OCI-LY7 (cell line): ENCODE data around the gene FAM136A.

ENCODE experiments used
- EZH2phosphoT487 ChIP-seq: fragments of 200-600 bp; sonication (generic); IDR thresholded peaks from 2 replicates; pipeline ENCODE4 v1.6.1; 2018; ENCODE audit warnings: low read depth, borderline replicate concordance, mild to moderate bottlenecking, mixed run types, antibody characterized with exemption, low read length, moderate library complexity, mixed read lengths
- TF ChIP-seq, protein P1 (sequence below): fragments of 200-600 bp; sonication (generic); conservative IDR thresholded peaks from 2 replicates; pipeline ENCODE4 v1.5.1; 2014; ENCODE audit warnings: mild to moderate bottlenecking, antibody characterized with exemption, low read length, moderate library complexity, mixed read lengths

GRCh38 chr2:70280242-70280798 is 21.5 kb downstream of the FAM136A start:
- TF ChIP-seq, protein P1, sequence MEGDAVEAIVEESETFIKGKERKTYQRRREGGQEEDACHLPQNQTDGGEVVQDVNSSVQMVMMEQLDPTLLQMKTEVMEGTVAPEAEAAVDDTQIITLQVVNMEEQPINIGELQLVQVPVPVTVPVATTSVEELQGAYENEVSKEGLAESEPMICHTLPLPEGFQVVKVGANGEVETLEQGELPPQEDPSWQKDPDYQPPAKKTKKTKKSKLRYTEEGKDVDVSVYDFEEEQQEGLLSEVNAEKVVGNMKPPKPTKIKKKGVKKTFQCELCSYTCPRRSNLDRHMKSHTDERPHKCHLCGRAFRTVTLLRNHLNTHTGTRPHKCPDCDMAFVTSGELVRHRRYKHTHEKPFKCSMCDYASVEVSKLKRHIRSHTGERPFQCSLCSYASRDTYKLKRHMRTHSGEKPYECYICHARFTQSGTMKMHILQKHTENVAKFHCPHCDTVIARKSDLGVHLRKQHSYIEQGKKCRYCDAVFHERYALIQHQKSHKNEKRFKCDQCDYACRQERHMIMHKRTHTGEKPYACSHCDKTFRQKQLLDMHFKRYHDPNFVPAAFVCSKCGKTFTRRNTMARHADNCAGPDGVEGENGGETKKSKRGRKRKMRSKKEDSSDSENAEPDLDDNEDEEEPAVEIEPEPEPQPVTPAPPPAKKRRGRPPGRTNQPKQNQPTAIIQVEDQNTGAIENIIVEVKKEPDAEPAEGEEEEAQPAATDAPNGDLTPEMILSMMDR, result no peak
- no peak for TF ChIP-seq EZH2phosphoT487
